GM12878 (cell line): ENCODE data around the gene ANXA9. TPM values are rescaled to one million over a fixed set of nuclear protein-coding genes. Genes with fewer than 3 reads are reported as not detected.

Experiments used
- ATAC-seq: fragments of 200-7000 bp; cut with Tn5 transposase; 3 replicates; pipeline ENCODE4 v1.9.1; 2020; ENCODE audit warnings: mild to moderate bottlenecking, moderate library complexity
- BruUV-seq: library from RNA; stranded (reverse); fragments of 400-500 nt; replicated peaks from 2 replicates; lab custom pipeline; 2021; lab: Mats Ljungman, UMichigan
- CTCF ChIA-PET: fragments of 300-600 bp; sonication (Branson Sonifier 250); formaldehyde crosslinking; extraction: SDS; loops from one replicate; lab custom pipeline; 2021; ENCODE audit warnings: inconsistent platforms; lab: Yijun Ruan, JAX
- POLR2A ChIA-PET: fragments of 350-600 bp; formaldehyde crosslinking; extraction: SDS; loops from one replicate; lab custom pipeline; 2021; ENCODE audit warnings: inconsistent platforms; lab: Charles Lee
- RAD21 ChIA-PET: fragments of 300-600 bp; sonication (Branson Sonifier 250); formaldehyde crosslinking; loops from one replicate; lab custom pipeline; 2023; ENCODE audit warnings: antibody characterized with exemption; ENCODE audit not compliant: unreplicated experiment; lab: Charles Lee
- SMC1A ChIA-PET: fragments of 300-600 bp; sonication (Branson Sonifier 250); formaldehyde crosslinking; loops from one replicate; lab custom pipeline; 2023; ENCODE audit not compliant: unreplicated experiment, uncharacterized antibody; lab: Charles Lee
- DNase-seq: peaks from one replicate; pipeline ENCODE4 v3.0.0-alpha.2; 2011; ENCODE audit warnings: low read depth, low spot score
- FAIRE-seq: peaks from 3 replicates; lab custom pipeline; 2011; peaks lifted over from hg19 to GRCh38; lab: Jason Lieb, UNC
- H2AFZ ChIP-seq: 2 replicates; pipeline ENCODE4 v1.6.0; 2011; ENCODE audit warnings: low read depth, low read length, control low read depth; ENCODE audit not compliant: control insufficient read depth
- H3K27ac ChIP-seq: 2 replicates; pipeline ENCODE4 v1.5.1; 2011; ENCODE audit warnings: control low read depth; ENCODE audit not compliant: control insufficient read depth, insufficient read depth
- H3K27me3 ChIP-seq, 2 experiments: replicated peaks in 1 of 2; 2 replicates each; pipeline versions ENCODE4 v1.6.0 to v1.6.1; 2011; ENCODE audit warnings: low read length in 1 of 2; ENCODE audit not compliant: control insufficient read depth in 2 of 2, insufficient read depth in 2 of 2
- H3K36me3 ChIP-seq, 2 experiments: 2 replicates each; pipeline ENCODE4 v1.5.1; 2011; ENCODE audit warnings: low read length in 1 of 2; ENCODE audit not compliant: control insufficient read depth in 2 of 2, insufficient read depth in 2 of 2
- H3K4me1 ChIP-seq: 2 replicates; pipeline ENCODE4 v1.6.1; 2011; ENCODE audit warnings: mild to moderate bottlenecking, low read length, moderate library complexity, mixed read lengths; ENCODE audit not compliant: control insufficient read depth, insufficient read depth
- H3K4me2 ChIP-seq: 2 replicates; pipeline ENCODE4 v1.6.0; 2011; ENCODE audit warnings: control low read depth; ENCODE audit not compliant: control insufficient read depth, insufficient read depth
- H3K4me3 ChIP-seq: fragments of 200-600 bp; sonication (generic); 2 replicates; pipeline ENCODE4 v1.5.1; 2016
- H3K79me2 ChIP-seq: 2 replicates; pipeline ENCODE4 v1.6.0; 2011; ENCODE audit warnings: low read length; ENCODE audit not compliant: control insufficient read depth, insufficient read depth
- H3K9ac ChIP-seq: 2 replicates; pipeline ENCODE4 v1.8.0; 2011; ENCODE audit warnings: low read length, control low read depth, mixed read lengths; ENCODE audit not compliant: control insufficient read depth, insufficient read depth
- H3K9me3 ChIP-seq: replicated peaks from 3 replicates; pipeline ENCODE4 v1.5.1; 2011; ENCODE audit warnings: mild to moderate bottlenecking, low read length; ENCODE audit not compliant: control insufficient read depth, insufficient read depth
- H4K20me1 ChIP-seq: 2 replicates; pipeline ENCODE4 v1.6.0; 2011; ENCODE audit not compliant: control insufficient read depth, insufficient read depth
- CTCF ChIP-seq, 3 experiments: IDR thresholded peaks in 2 of 3; conservative IDR thresholded peaks in 1 of 3; 2 replicates each; pipeline ENCODE4 v1.5.1; 2011; ENCODE audit warnings: low read depth in 3 of 3, low read length in 3 of 3, mild to moderate bottlenecking in 3 of 3, control low read depth in 2 of 3, moderate library complexity in 2 of 3, inconsistent platforms in 1 of 3, mixed read lengths in 1 of 3; ENCODE audit not compliant: control insufficient read depth in 2 of 3, insufficient read depth in 1 of 3; ENCODE audit errors: extremely low read depth in 1 of 3
- FOXM1 ChIP-seq: IDR thresholded peaks from 2 replicates; pipeline ENCODE4 v1.6.1; 2012; ENCODE audit warnings: low read depth, mild to moderate bottlenecking, inconsistent platforms, low read length, moderate library complexity
- HCFC1 ChIP-seq: fragments of 150-350 bp; IDR thresholded peaks from 2 replicates; pipeline ENCODE4 v1.6.1; 2014; ENCODE audit warnings: low read length
- IKZF2 ChIP-seq, 2 experiments: fragments of 450-650 bp; IDR thresholded peaks; 2 replicates each; pipeline ENCODE4 v1.6.1; 2017; ENCODE audit warnings: mild to moderate bottlenecking in 2 of 2, moderate library complexity in 2 of 2
- MTA2 ChIP-seq: fragments of 450-650 bp; IDR thresholded peaks from 2 replicates; pipeline ENCODE4 v1.6.1; 2016; ENCODE audit warnings: low read depth, mild to moderate bottlenecking, moderate library complexity
- NFXL1 ChIP-seq: fragments of 450-650 bp; IDR thresholded peaks from 2 replicates; pipeline ENCODE4 v1.6.1; 2017; ENCODE audit warnings: antibody characterized with exemption, mild to moderate bottlenecking, borderline replicate concordance
- NR2F1 ChIP-seq: fragments of 450-650 bp; conservative IDR thresholded peaks from 2 replicates; pipeline ENCODE4 v1.6.1; 2017; ENCODE audit warnings: mild to moderate bottlenecking
- POLR2AphosphoS5 ChIP-seq: IDR thresholded peaks from 2 replicates; pipeline ENCODE4 v1.6.1; 2011; ENCODE audit warnings: mild to moderate bottlenecking, low read length, inconsistent platforms
- RAD51 ChIP-seq: fragments of 450-650 bp; IDR thresholded peaks from 2 replicates; pipeline ENCODE4 v1.6.1; 2016; ENCODE audit warnings: moderate library complexity, mild to moderate bottlenecking, inconsistent platforms
- STAT1 ChIP-seq: fragments of 450-650 bp; conservative IDR thresholded peaks from 2 replicates; pipeline ENCODE4 v1.6.1; 2014; ENCODE audit warnings: antibody characterized with exemption, mild to moderate bottlenecking
- TAF1 ChIP-seq: IDR thresholded peaks from 2 replicates; pipeline ENCODE4 v1.6.1; 2011; ENCODE audit warnings: mild to moderate bottlenecking, low read depth, low read length, borderline replicate concordance
- ZBTB11 ChIP-seq: fragments of 450-650 bp; formaldehyde crosslinking; IDR thresholded peaks from 2 replicates; pipeline ENCODE4 v1.5.0; 2022; ENCODE audit warnings: mild to moderate bottlenecking, missing genetic modification characterization
- ZNF687 ChIP-seq: fragments of 450-650 bp; IDR thresholded peaks from 2 replicates; pipeline ENCODE4 v1.6.1; 2017; ENCODE audit warnings: mild to moderate bottlenecking, moderate library complexity
- WGBS: methylation state at CpG from one replicate; pipeline ENCODE4 v1.1.6; 2016; ENCODE audit warnings: low lambda C conversion rate; ENCODE audit not compliant: insufficient replicate concordance, insufficient coverage; ENCODE audit errors: missing lambda C conversion rate; 5-methylcytosine and 5-hydroxymethylcytosine counted together
- in situ Hi-C: fragments of 300-500 bp; cut with MboI; formaldehyde crosslinking; loops from 9 replicates; pipeline ENCODE4 v1.14.3; 2018; ENCODE audit warnings: mixed read lengths
- intact Hi-C: fragments of 100-400 bp; cut with micrococcal nuclease; formaldehyde crosslinking; loops from one replicate; pipeline ENCODE4 v1.14.2; 2022; ENCODE audit not compliant: unreplicated experiment
- polyA plus RNA-seq, 11 experiments: library from polyadenylated mRNA; depleted of rRNA in 4 of 11; unstranded in 6 of 11; stranded (reverse) in 5 of 11; fragments of >200 nt; fragmentation: Nextera tagmentation in 4 of 11; fragmentation: Illumina TruSeq in 1 of 11; extraction: Ambion mirVana in 4 of 11; extraction: Trizol in 1 of 11; gene quantifications; 1 replicate in 1 of 11; 2 replicates in 10 of 11; pipeline versions ENCODE4 v1.2.1 to v1.2.3, GENCODE V29; 2011 to 2016; ENCODE audit warnings: inconsistent platforms in 2 of 11, missing spikeins in 2 of 11, low read depth in 1 of 11
- total RNA-seq, 4 experiments: library from RNA; depleted of rRNA in 3 of 4; stranded (reverse); fragments of >200 nt in 3 of 4; fragmentation: Illumina TruSeq in 1 of 4; extraction: Trizol in 1 of 4; gene quantifications; 2 replicates each; pipeline versions ENCODE4 v1.2.1 to v1.2.3, GENCODE V29; 2013 to 2021

ANXA9 gene
- total and polyA plus RNA-seq, 10 of the 15 experiments (the other 5 are each of a cell fraction or from before 2014, with no cell fraction given): 0.04 to 0.43 (median 0.18) TPM; not detected in 4

- no peak overlapping the region for H3K4me3 ChIP-seq
- CTCF ChIA-PET: interaction anchor here (0.6 to 3.9 kb wide), 28 partner anchors 10 to 227 kb away, joined by 3 to 51 read pairs (median 4); partner anchors contain the start of genes BNIPL, C1orf56, GABPB2 and MINDY1
- ATAC-seq: peak; percentile 100
- no peak for TF ChIP-seq MTA2
- no peak for TF ChIP-seq RAD51
- TF ChIP-seq FOXM1: no peak
- TF ChIP-seq ZNF687: no peak
- no peak for TF ChIP-seq POLR2AphosphoS5
- TF ChIP-seq HCFC1: no peak
- TF ChIP-seq STAT1: no peak
- TF ChIP-seq ZBTB11 (CRISPR knock-in tag): no peak
- no peak for TF ChIP-seq IKZF2 (IDR thresholded peaks at IDR 0.05)
- no peak for TF ChIP-seq NR2F1
- peak; percentile 79 to 91 (median 84) for TF ChIP-seq CTCF (IDR thresholded peaks at IDR 0.05 in 2 of 3, conservative IDR thresholded peaks at IDR 0.05 in 1 of 3; ENCODE audit: control insufficient read depth in 2 of 3, extremely low read depth in 1 of 3, insufficient read depth in 1 of 3, low read depth in 3 of 3, low read length in 3 of 3)
- no peak for TF ChIP-seq NFXL1
- no peak for TF ChIP-seq TAF1
Measured at GRCh38 chr1:151024540-151025146, 42.6 kb downstream of the ANXA9 start.

More at GRCh38 chr1:151024540-151025146, 42.6 kb downstream of the ANXA9 start:
- ChIA-PET SMC1A (interaction anchor here (0.7 to 3.0 kb wide), 15 partner anchors 13 to 316 kb away, joined by 3 to 23 read pairs (median 5); partner anchors contain the start of genes CDC42SE1, MINDY1, MLLT11 and TNFAIP8L2), RAD21 (interaction anchor here (0.9 to 2.1 kb wide), 5 partner anchors 19 to 134 kb away, joined by 3 to 26 read pairs (median 5); partner anchors contain the start of genes MINDY1 and TNFAIP8L2), POLR2A (interaction anchor here (0.6 to 1.3 kb wide), 5 partner anchors 14 to 226 kb away, joined by 3 to 8 read pairs (median 4); partner anchors contain the start of genes MINDY1 and MLLT11)
- Histone ChIP-seq H3K9me3 (no peaks in the 10 kb centered on the region), H3K27me3 (no peaks in the 10 kb centered on the region), H3K36me3 (peaks cover 5 to 6% of the 10 kb centered on the region in 2 experiments; a peak in 3 of 4 replicates), H3K27ac (no peak overlapping the region), H3K79me2 (no peaks in the 10 kb centered on the region), H3K9ac (no peak overlapping the region), H4K20me1 (no peaks in the 10 kb centered on the region), H3K4me2 (no peak overlapping the region), H3K4me1 (no peaks in the 10 kb centered on the region), H2AFZ (no peak overlapping the region; the same call in 1 of the 2 replicates)
- no peak for DNase-seq
- in situ Hi-C loops (loop anchor here (5.0 kb wide), 1 partner anchor 133 kb away; the partner anchor contains the start of gene TNFAIP8L2), intact Hi-C loops (loop anchor here (1.0 to 2.0 kb wide), 2 partner anchors 34 to 132 kb away; partner anchors contain the start of genes CDC42SE1 and TNFAIP8L2)
- no TSS peak for BruUV-seq
- peak; percentile 91 for FAIRE-seq
- 36% methylated on average over 6 of the region's 6 CpGs for WGBS
